HCT116 (cell line): ENCODE results near the gene KIAA1614. TPM values are rescaled to one million over a fixed set of nuclear protein-coding genes. Genes with fewer than 3 reads are reported as not detected.

Experiments
- ATAC-seq: fragments of 200-7000 bp; cut with Tn5 transposase; 2 replicates; pipeline ENCODE4 v1.9.1; 2020; ENCODE audit warnings: mild to moderate bottlenecking, moderate library complexity
- BruUV-seq: library from RNA; stranded (reverse); fragments of 400-500 nt; replicated peaks from 2 replicates; lab custom pipeline; 2021; lab: Mats Ljungman, UMichigan
- CTCF ChIA-PET: fragments of 300-600 bp; sonication (Branson Sonifier 250); formaldehyde crosslinking; loops from one replicate; lab custom pipeline; 2021; ENCODE audit warnings: antibody characterized with exemption; lab: Charles Lee
- POLR2A ChIA-PET: fragments of 300-600, 350-600 bp; sonication (Branson Sonifier 250); formaldehyde crosslinking; loops from one replicate; lab custom pipeline; 2021; ENCODE audit warnings: antibody characterized with exemption; lab: Charles Lee
- RAD21 ChIA-PET, 2 experiments: fragments of 300-600 bp; sonication (Branson Sonifier 250); formaldehyde crosslinking; loops; one replicate each; lab custom pipeline; 2023; ENCODE audit warnings: low total read pairs in 2 of 2; ENCODE audit not compliant: uncharacterized antibody in 2 of 2, unreplicated experiment in 2 of 2, low non-redundant PET in 1 of 2; lab: Charles Lee
- DNase-seq: peaks from one replicate; pipeline ENCODE4 v3.0.0-alpha.2; 2010; ENCODE audit warnings: low read depth, low spot score
- H2AFZ ChIP-seq: fragments of 200-600 bp; shearing (Covaris generic), sonication (generic); 2 replicates; pipeline ENCODE4 v1.6.1; 2017; ENCODE audit warnings: low read depth, mixed run types, mixed read lengths, antibody characterized with exemption, low read length; ENCODE audit not compliant: poor library complexity, severe bottlenecking
- H3K27ac ChIP-seq: 2 replicates; pipeline ENCODE4 v1.5.1; 2012; ENCODE audit warnings: low read depth, low read length
- H3K27me3 ChIP-seq: fragments of 200-600 bp; sonication (generic); 2 replicates; pipeline ENCODE4 v1.6.1; 2016; ENCODE audit warnings: mixed run types, low read length, mixed read lengths; ENCODE audit not compliant: insufficient read depth
- H3K36me3 ChIP-seq, 2 experiments: fragments of 200-500 bp in 1 of 2; fragments of 200-600 bp in 1 of 2; sonication (Bioruptor generic) in 1 of 2; sonication (generic) in 1 of 2; 2 replicates each; pipeline versions ENCODE4 v1.5.1 to v1.6.1; 2014 to 2016; ENCODE audit warnings: low read length in 2 of 2, inconsistent platforms in 1 of 2, mixed read lengths in 1 of 2, mixed run types in 1 of 2; ENCODE audit not compliant: insufficient read depth in 2 of 2, control insufficient read depth in 1 of 2
- H3K4me1 ChIP-seq, 2 experiments: fragments of 200-600 bp in 1 of 2; sonication (generic) in 1 of 2; 2 replicates each; pipeline versions ENCODE4 v1.5.1 to v1.6.1; 2012 to 2017; ENCODE audit warnings: low read length in 2 of 2, inconsistent platforms in 1 of 2, mild to moderate bottlenecking in 1 of 2, mixed read lengths in 1 of 2, mixed run types in 1 of 2, moderate library complexity in 1 of 2; ENCODE audit not compliant: insufficient read depth in 2 of 2, control insufficient read depth in 1 of 2
- H3K4me2 ChIP-seq: fragments of 200-600 bp; sonication (generic); 2 replicates; pipeline ENCODE4 v1.6.1; 2017; ENCODE audit warnings: mixed run types, low read length, mixed read lengths
- H3K4me3 ChIP-seq, 2 experiments: fragments of 200-600 bp in 1 of 2; sonication (generic) in 1 of 2; replicated peaks in 1 of 2; 2 replicates each; pipeline ENCODE4 v1.5.1; 2011 to 2016; ENCODE audit warnings: low read length in 2 of 2, control low read depth in 1 of 2, low read depth in 1 of 2, mild to moderate bottlenecking in 1 of 2, mixed read lengths in 1 of 2, mixed run types in 1 of 2
- H3K79me2 ChIP-seq: fragments of 200-600 bp; sonication (generic); 2 replicates; pipeline ENCODE4 v1.6.1; 2017; ENCODE audit warnings: mild to moderate bottlenecking, mixed run types, low read length, moderate library complexity, mixed read lengths; ENCODE audit not compliant: insufficient read depth
- H3K9ac ChIP-seq: fragments of 200-600 bp; sonication (generic); 2 replicates; pipeline ENCODE4 v1.6.1; 2016; ENCODE audit warnings: low read length, mixed read lengths
- H3K9me2 ChIP-seq: fragments of 200-600 bp; sonication (generic), shearing (Covaris generic); 2 replicates; pipeline ENCODE4 v1.6.1; 2017; ENCODE audit warnings: mixed run types, mild to moderate bottlenecking, moderate library complexity; ENCODE audit not compliant: insufficient read depth
- H3K9me3 ChIP-seq, 2 experiments: fragments of 200-500 bp in 1 of 2; fragments of 200-600 bp in 1 of 2; sonication (Bioruptor generic) in 1 of 2; sonication (generic) in 1 of 2; 2 replicates each; pipeline ENCODE4 v1.6.1; 2014 to 2017; ENCODE audit warnings: low read length in 2 of 2, mixed read lengths in 2 of 2, inconsistent platforms in 1 of 2, low read depth in 1 of 2, mild to moderate bottlenecking in 1 of 2, mixed run types in 1 of 2, moderate library complexity in 1 of 2; ENCODE audit not compliant: control insufficient read depth in 1 of 2, insufficient read depth in 1 of 2
- H4K20me1 ChIP-seq: fragments of 200-600 bp; sonication (generic), shearing (Covaris generic); 2 replicates; pipeline ENCODE4 v1.6.1; 2017; ENCODE audit warnings: mixed run types, mild to moderate bottlenecking, moderate library complexity; ENCODE audit not compliant: insufficient read depth
- CEBPB ChIP-seq: IDR thresholded peaks from 2 replicates; pipeline ENCODE4 v1.6.1; 2012; ENCODE audit warnings: low read depth
- EGR1 ChIP-seq: IDR thresholded peaks from 2 replicates; pipeline ENCODE4 v1.6.1; 2012; ENCODE audit warnings: low read depth
- ELF1 ChIP-seq: IDR thresholded peaks from 2 replicates; pipeline ENCODE4 v1.6.1; 2012; ENCODE audit warnings: low read depth, borderline replicate concordance
- EZH2 ChIP-seq: fragments of 200-600 bp; sonication (generic); IDR thresholded peaks from 2 replicates; pipeline ENCODE4 v1.6.1; 2017; ENCODE audit warnings: antibody characterized with exemption, mixed run types
- EZH2phosphoT487 ChIP-seq: fragments of 200-600 bp; IDR thresholded peaks from 2 replicates; pipeline ENCODE4 v1.6.1; 2018; ENCODE audit warnings: antibody characterized with exemption, borderline replicate concordance
- FOSL1 ChIP-seq: IDR thresholded peaks from 2 replicates; pipeline ENCODE4 v1.6.1; 2012; ENCODE audit warnings: low read depth
- JUND ChIP-seq: IDR thresholded peaks from 2 replicates; pipeline ENCODE4 v1.6.1; 2012
- MAX ChIP-seq: IDR thresholded peaks from 2 replicates; pipeline ENCODE4 v1.6.1; 2012
- POLR2A ChIP-seq: IDR thresholded peaks from 2 replicates; pipeline ENCODE4 v1.7.0; 2011; ENCODE audit warnings: borderline replicate concordance; ENCODE audit not compliant: insufficient read depth, insufficient read length; ENCODE audit errors: extremely low read depth
- POLR2AphosphoS5 ChIP-seq: IDR thresholded peaks from 2 replicates; pipeline ENCODE4 v1.6.1; 2011; ENCODE audit warnings: mild to moderate bottlenecking, low read depth, low read length, moderate library complexity
- RAD21 ChIP-seq: IDR thresholded peaks from 2 replicates; pipeline ENCODE4 v1.6.1; 2012; ENCODE audit warnings: low read depth, mild to moderate bottlenecking
- SIN3A ChIP-seq: IDR thresholded peaks from 2 replicates; pipeline ENCODE4 v1.6.1; 2012; ENCODE audit warnings: low read depth
- SP1 ChIP-seq: IDR thresholded peaks from 2 replicates; pipeline ENCODE4 v1.6.1; 2012; ENCODE audit warnings: low read depth
- SRF ChIP-seq: IDR thresholded peaks from 2 replicates; pipeline ENCODE4 v1.6.1; 2012; ENCODE audit warnings: low read depth
- YY1 ChIP-seq: IDR thresholded peaks from 2 replicates; pipeline ENCODE4 v1.6.1; 2011; ENCODE audit warnings: low read length, low read depth, moderate library complexity, mild to moderate bottlenecking; ENCODE audit not compliant: insufficient replicate concordance; ENCODE audit errors: extremely low read depth
- ZBTB33 ChIP-seq: IDR thresholded peaks from 2 replicates; pipeline ENCODE4 v1.6.1; 2011; ENCODE audit warnings: mild to moderate bottlenecking, low read length, moderate library complexity; ENCODE audit not compliant: insufficient replicate concordance; ENCODE audit errors: extremely low read depth
- ZNF274 ChIP-seq: fragments of 200-500 bp; sonication (Bioruptor generic); IDR thresholded peaks from 2 replicates; pipeline ENCODE4 v1.6.1; 2014; ENCODE audit warnings: mild to moderate bottlenecking, low read depth, low read length, inconsistent platforms
- intact Hi-C: fragments of 100-400 bp; cut with micrococcal nuclease; formaldehyde crosslinking; loops from 2 replicates; pipeline ENCODE4 v1.10.0; 2022
- total RNA-seq: library from RNA; stranded (reverse); gene quantifications from one replicate; pipeline ENCODE4 v1.2.1, GENCODE V29; 2021; ENCODE audit not compliant: unreplicated experiment

The KIAA1614 gene
- total RNA-seq, 1 experiment from 2014 or later, result 0.25 TPM

- BruUV-seq, result no TSS peak
- H3K4me1 ChIP-seq, result no peaks in the 10 kb centered on the region
- no peak for DNase-seq
- H3K79me2 ChIP-seq, result no peaks in the 10 kb centered on the region; the same call in 1 of the 2 replicates
- POLR2A ChIA-PET, result no interaction called here
- RAD21 ChIA-PET, result no interaction called here
- no peak overlapping the region for H2AFZ ChIP-seq
- H3K27me3 ChIP-seq, result no peaks in the 10 kb centered on the region
- ATAC-seq, result no peak
- intact Hi-C loops, result no loop called here
- CTCF ChIA-PET, result no interaction called here
- TF ChIP-seq POLR2AphosphoS5 (no peak), EGR1 (no peak), SIN3A (no peak), SP1 (no peak), MAX (no peak), CEBPB (no peak), ZNF274 (no peak), SRF (no peak), ZBTB33 (no peak), ELF1 (no peak), RAD21 (no peak), EZH2 (no peak), POLR2A (no peak), FOSL1 (no peak), YY1 (no peak), JUND (no peak), EZH2phosphoT487 (no peak)
- TF ChIP-seq, all 23 proteins: peak for 0
- Histone ChIP-seq H3K9me2 (no peaks in the 10 kb centered on the region), H3K36me3 (peaks cover 17% of the 10 kb centered on the region in 2 experiments; a peak in 3 of 4 replicates), H4K20me1 (no peaks in the 10 kb centered on the region), H3K4me3 (no peak overlapping the region), H3K9me3 (no peaks in the 10 kb centered on the region), H3K4me2 (no peak overlapping the region), H3K9ac (no peak overlapping the region), H3K27ac (no peak overlapping the region)
Measured at GRCh38 chr1:180973369-180973768, 60.7 kb downstream of the KIAA1614 start.
